Bronchus fibroblast of lung (primary cell): ENCODE results near the gene SLC6A2. TPM values are rescaled to one million over a fixed set of nuclear protein-coding genes. Genes with fewer than 3 reads are reported as not detected.

Experiments
- total RNA-seq: library from RNA; depleted of rRNA; stranded (reverse); fragments of >200 nt; gene quantifications from 2 replicates; pipeline ENCODE4 v1.2.3, GENCODE V29; 2015

SLC6A2 gene
- total RNA-seq, result not detected in 2 replicates

GRCh38 chr16:55655897-55656681 is at the start of gene SLC6A2:
TSS of gene SLC6A2 (plus strand) at chr16:55655988. CDS start at chr16:55656695, 707 bp downstream.

Other genes with a start within 250 kb of the SLC6A2 start
- 99.7 and 101 TPM in 2 replicates for gene MMP2, start 176.8 kb upstream of the SLC6A2 start, total RNA-seq
- gene LPCAT2, start 146.9 kb upstream of the SLC6A2 start, total RNA-seq, result 2.2 and 2.4 TPM in 2 replicates
- not detected in 2 replicates for gene CAPNS2, start 89.3 kb upstream of the SLC6A2 start, total RNA-seq
- 0.50 and 1.9 TPM in 2 replicates for gene CES1, start 177.1 kb downstream of the SLC6A2 start, total RNA-seq
- gene CES5A, start 219.4 kb downstream of the SLC6A2 start, total RNA-seq, result not detected in 2 replicates